Heart left ventricle (tissue), 16 donors: ENCODE data around the gene PARVG. TPM values are rescaled to one million over a fixed set of nuclear protein-coding genes. Genes with fewer than 3 reads are reported as not detected.

Experiments used
- ATAC-seq, 4 donors: fragments of 200-7000 bp; cut with Tn5 transposase; one replicate each; pipeline ENCODE4 v1.9.1; 2020 to 2022; ENCODE audit warnings: moderate library complexity in 4 of 4, mild to moderate bottlenecking in 3 of 4, moderate number of reproducible peaks in 1 of 4
- DNase-seq, 5 donors: peaks; one replicate each; pipeline ENCODE4 v3.0.0-alpha.2; 2020
- H3K27ac ChIP-seq, 12 donors: fragments of 200-600 bp; sonication (generic) in 4 of 12; one replicate each; pipeline versions ENCODE4 v1.5.0 to v1.8.0; 2016 to 2022; ENCODE audit warnings: mild to moderate bottlenecking in 2 of 12
- H3K27me3 ChIP-seq, 9 donors: fragments of 200-600 bp; sonication (generic) in 2 of 9; one replicate each; pipeline versions ENCODE4 v1.5.1 to v1.8.0; 2016 to 2022; ENCODE audit warnings: mild to moderate bottlenecking in 3 of 9
- H3K36me3 ChIP-seq, 9 donors: fragments of 200-600 bp; sonication (generic) in 2 of 9; one replicate each; pipeline versions ENCODE4 v1.5.0 to v1.8.0; 2018 to 2022; ENCODE audit warnings: mild to moderate bottlenecking in 2 of 9
- H3K4me1 ChIP-seq, 12 donors: fragments of 200-600 bp; sonication (generic) in 4 of 12; one replicate each; pipeline versions ENCODE4 v1.5.0 to v1.8.0; 2016 to 2022; ENCODE audit warnings: mild to moderate bottlenecking in 3 of 12
- H3K4me3 ChIP-seq, 12 donors: fragments of 200-600 bp; sonication (generic) in 4 of 12; one replicate each; pipeline versions ENCODE4 v1.5.0 to v1.8.0; 2017 to 2022; ENCODE audit warnings: mild to moderate bottlenecking in 9 of 12, moderate library complexity in 4 of 12
- H3K9me3 ChIP-seq, 12 donors: fragments of 200-600 bp; sonication (generic) in 4 of 12; one replicate each; pipeline versions ENCODE4 v1.5.0 to v1.8.0; 2016 to 2022; ENCODE audit warnings: mild to moderate bottlenecking in 1 of 12
- POLR2A ChIP-seq, 2 donors: fragments of 450-650 bp; IDR thresholded peaks; one replicate each; pipeline ENCODE4 v1.6.1; 2017; ENCODE audit warnings: antibody characterized with exemption in 2 of 2, mild to moderate bottlenecking in 2 of 2, moderate library complexity in 2 of 2
- WGBS, 4 donors: extraction: QIAGEN DNeasy Blood & Tissue Kit in 2 of 4; methylation state at CpG; one replicate each; pipeline versions ENCODE4 v1.1.5 to v1.1.7; 2013 to 2018; 5-methylcytosine and 5-hydroxymethylcytosine counted together
- intact Hi-C, 10 donors: fragments of 100-400 bp; cut with DNase I; formaldehyde crosslinking; loops; one replicate each; pipeline versions ENCODE4 v1.11.1 to v1.14.2; 2022
- polyA plus RNA-seq, 2 donors: library from polyadenylated mRNA; stranded (reverse); fragments of 200-250 nt; gene quantifications; one replicate each; pipeline ENCODE4 v1.2.3, GENCODE V29; 2013
- total RNA-seq, 9 donors: library from RNA; depleted of rRNA in 2 of 9; stranded (reverse); fragments of >200 nt in 2 of 9; fragmentation: NEBNext Ultra II Directional in 3 of 9; extraction: Animal tissue kit (Norgen Biotek cat#: 25700) in 3 of 9; gene quantifications; one replicate each; pipeline versions ENCODE4 v1.1.0 to v1.2.4, GENCODE V29; 2016 to 2023
- TF ChIP-seq, protein P1 (sequence below), 12 donors: fragments of 200-600 bp; sonication (generic) in 4 of 12; IDR thresholded peaks; one replicate each; pipeline versions ENCODE4 v1.5.0 to v1.8.0; 2018 to 2022; ENCODE audit warnings: antibody characterized with exemption in 12 of 12, mild to moderate bottlenecking in 5 of 12
- donor health status: ischemic (EF 13 %, LVEDD 7.1; RV severe dilation, severe dysfunction).
- donor health status: healthy with polysubstance abuse.
- donor health status: DM: no; HTN: yes; CAD: no.
- donor health status: DM: no; HTN: no; CAD: no.
- donor health status: ischemic (EF 25% LVEDD 6.9; RV normal size, moderate dysfunction).
- donor health status: ischemic (EF 25% LVEDD 5.7; RV mildly dilated, moderate dysfunction).
- donor health status: healthy.
- donor health status: DM: yes; HTN: yes; CAD: no.
- donor health status: ischemic (EF 35%, LVEDD 5.7; RV mildly dilated, moderate dysfunction).
- donor health status: nonischemic (EF 11% LVEDD 7.7; RV severe dilation, severe dysfunction).
- donor health status: DM: yes; HTN: yes; CAD: no.
- donor health status: PGD.
- donor health status: ischemic (EF 29% LVEDD 5.4; RV normal size, mild dysfunction).
- donor health status: nonischemic (EF 23%, LVEDD 6.1; RV moderate dilation, normal function).

PARVG gene
- total and polyA plus RNA-seq, 11 donors: 1.1 to 34.8 (median 2.2) TPM

DNA sequence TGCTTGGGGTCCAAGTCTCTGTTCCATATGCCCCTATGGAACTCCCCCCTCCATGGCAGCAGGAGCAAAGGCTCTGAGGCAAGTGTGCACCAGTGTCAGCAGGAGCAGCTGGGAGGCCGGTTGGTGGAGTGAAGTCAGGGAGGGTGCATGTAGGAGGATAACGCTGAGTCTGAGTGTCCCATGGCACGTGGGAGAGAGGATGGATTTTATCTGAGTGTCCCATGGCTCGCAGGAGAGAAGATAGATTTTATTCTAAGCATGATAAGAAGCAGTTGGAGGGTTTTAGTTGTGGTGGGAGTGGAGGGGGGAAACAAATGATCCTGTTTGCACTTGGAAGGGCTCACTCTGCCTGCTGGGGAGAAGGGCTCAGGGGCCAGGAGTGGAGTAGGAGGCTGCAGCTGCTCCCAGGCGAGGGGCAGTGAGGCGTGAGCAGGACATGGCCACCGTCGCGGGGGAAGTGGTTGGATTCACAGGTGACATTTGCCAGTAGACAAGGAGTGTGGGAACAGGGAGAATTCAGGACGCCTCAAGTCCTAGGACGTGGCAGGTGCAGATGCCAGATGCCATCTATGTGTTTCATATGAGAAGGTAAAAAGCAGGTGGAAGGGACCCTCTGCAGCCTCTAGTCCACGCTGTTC lies 33.6 kb upstream of the PARVG start:
- H3K27ac ChIP-seq: peak overlapping the region in 1 of 12 donors; percentile 66
- intact Hi-C loops: no loop called here
- TF ChIP-seq, protein P1, sequence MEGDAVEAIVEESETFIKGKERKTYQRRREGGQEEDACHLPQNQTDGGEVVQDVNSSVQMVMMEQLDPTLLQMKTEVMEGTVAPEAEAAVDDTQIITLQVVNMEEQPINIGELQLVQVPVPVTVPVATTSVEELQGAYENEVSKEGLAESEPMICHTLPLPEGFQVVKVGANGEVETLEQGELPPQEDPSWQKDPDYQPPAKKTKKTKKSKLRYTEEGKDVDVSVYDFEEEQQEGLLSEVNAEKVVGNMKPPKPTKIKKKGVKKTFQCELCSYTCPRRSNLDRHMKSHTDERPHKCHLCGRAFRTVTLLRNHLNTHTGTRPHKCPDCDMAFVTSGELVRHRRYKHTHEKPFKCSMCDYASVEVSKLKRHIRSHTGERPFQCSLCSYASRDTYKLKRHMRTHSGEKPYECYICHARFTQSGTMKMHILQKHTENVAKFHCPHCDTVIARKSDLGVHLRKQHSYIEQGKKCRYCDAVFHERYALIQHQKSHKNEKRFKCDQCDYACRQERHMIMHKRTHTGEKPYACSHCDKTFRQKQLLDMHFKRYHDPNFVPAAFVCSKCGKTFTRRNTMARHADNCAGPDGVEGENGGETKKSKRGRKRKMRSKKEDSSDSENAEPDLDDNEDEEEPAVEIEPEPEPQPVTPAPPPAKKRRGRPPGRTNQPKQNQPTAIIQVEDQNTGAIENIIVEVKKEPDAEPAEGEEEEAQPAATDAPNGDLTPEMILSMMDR (IDR thresholded peaks at IDR 0.05): no peak
- TF ChIP-seq POLR2A (IDR thresholded peaks at IDR 0.05): no peak
- no peaks in the 10 kb centered on the region for H3K27me3 ChIP-seq
- DNase-seq: no peak
- no peak for ATAC-seq
- no peaks in the 10 kb centered on the region for H3K9me3 ChIP-seq
- no peak overlapping the region for H3K4me3 ChIP-seq
- H3K4me1 ChIP-seq: peaks cover 0 to 49% (median 6%) of the 10 kb centered on the region in 12 donors
- H3K36me3 ChIP-seq: peaks cover 0 to 37% (median 23%) of the 10 kb centered on the region in 9 donors
- WGBS, 4 donors: 79 to 84% (median 83%) methylated on average over 12 of the region's 12 CpGs

DNA sequence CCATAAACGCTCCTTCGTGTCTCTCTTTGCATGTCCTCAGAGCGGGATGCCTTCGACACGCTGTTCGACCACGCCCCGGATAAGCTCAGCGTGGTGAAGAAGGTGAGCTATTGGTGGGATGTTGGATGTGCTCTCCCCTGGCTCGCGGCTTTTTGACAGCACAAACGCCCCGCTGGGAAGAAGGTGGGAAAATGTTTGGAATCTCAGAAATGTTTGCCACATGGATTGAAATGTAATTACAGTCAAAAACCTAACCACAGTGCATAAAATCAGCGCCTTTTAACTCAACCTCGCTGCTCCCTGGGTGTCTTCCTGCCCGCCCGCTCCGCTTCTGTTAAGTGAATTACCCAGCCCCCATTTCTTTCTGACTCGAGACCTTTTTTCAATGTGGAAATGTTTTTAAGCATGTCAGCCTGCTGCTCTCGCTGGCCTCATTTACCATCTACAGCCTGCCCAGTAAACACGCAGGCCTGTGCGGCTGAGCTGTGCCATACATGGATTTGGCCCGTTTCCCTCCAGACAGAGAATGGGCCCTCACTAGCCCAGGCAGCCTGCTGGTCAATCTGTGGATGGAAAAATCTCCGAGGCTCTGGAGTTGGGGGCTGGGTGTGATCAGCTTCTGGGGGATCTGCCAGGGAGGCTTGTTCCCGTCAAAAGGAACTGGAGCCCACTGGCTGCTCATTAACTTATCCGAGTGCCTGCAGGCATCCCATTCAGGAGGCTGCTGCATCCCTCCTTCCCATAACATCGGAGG lies 32.7 kb upstream of the PARVG start:
- TF ChIP-seq POLR2A (IDR thresholded peaks at IDR 0.05): no peak
- TF ChIP-seq, protein P1 (IDR thresholded peaks at IDR 0.05): no peak
- intact Hi-C loops: no loop called here

DNA sequence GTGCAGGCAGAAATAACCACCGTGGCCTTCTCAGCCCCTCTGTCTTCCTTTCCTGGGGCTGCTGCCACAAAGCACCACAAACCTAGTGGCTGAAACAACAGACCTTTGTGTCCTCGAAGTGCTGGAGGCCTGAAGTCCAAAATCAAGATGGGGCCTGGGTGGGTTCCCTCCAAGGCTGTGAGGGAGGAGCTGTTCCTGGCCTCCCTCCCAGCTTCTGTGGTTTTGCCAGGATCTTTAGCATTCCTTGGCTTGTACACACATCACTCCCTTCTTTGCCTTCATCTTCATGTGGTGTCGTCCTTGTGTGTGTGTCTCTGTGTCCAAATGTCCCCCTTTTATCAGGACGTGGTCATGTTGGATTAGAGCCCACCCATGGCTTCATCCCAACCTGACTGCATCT lies 29.0 kb upstream of the PARVG start:
- DNase-seq: no peak
- peaks cover 0 to 47% (median 21%) of the 10 kb centered on the region in 9 donors for H3K36me3 ChIP-seq
- WGBS, 4 donors: 70 to 73% (median 71%) methylated on average over 4 of the region's 4 CpGs
- no peak for TF ChIP-seq POLR2A (IDR thresholded peaks at IDR 0.05)
- TF ChIP-seq, protein P1 (IDR thresholded peaks at IDR 0.05): no peak
- no peak overlapping the region for H3K4me3 ChIP-seq
- no peak for ATAC-seq
- no peaks in the 10 kb centered on the region for H3K27me3 ChIP-seq
- no peak overlapping the region for H3K27ac ChIP-seq
- H3K4me1 ChIP-seq: peaks cover 0 to 11% (median 0%) of the 10 kb centered on the region in 12 donors
- no peaks in the 10 kb centered on the region for H3K9me3 ChIP-seq
- intact Hi-C loops: no loop called here

More for the DNA sequence above, 32.7 kb upstream of the PARVG start:
- no peak for ATAC-seq
- Histone ChIP-seq H3K27me3 (no peaks in the 10 kb centered on the region), H3K4me1 (peaks cover 0 to 43% (median 6%) of the 10 kb centered on the region in 12 donors), H3K27ac (peak overlapping the region in 1 of 12 donors; percentile 66), H3K4me3 (no peak overlapping the region), H3K36me3 (peaks cover 0 to 41% (median 26%) of the 10 kb centered on the region in 9 donors), H3K9me3 (no peaks in the 10 kb centered on the region)
- DNase-seq: no peak
- 74 to 80% (median 78%) methylated on average over 25 to 27 of the region's 27 CpGs for WGBS, 4 donors

DNA sequence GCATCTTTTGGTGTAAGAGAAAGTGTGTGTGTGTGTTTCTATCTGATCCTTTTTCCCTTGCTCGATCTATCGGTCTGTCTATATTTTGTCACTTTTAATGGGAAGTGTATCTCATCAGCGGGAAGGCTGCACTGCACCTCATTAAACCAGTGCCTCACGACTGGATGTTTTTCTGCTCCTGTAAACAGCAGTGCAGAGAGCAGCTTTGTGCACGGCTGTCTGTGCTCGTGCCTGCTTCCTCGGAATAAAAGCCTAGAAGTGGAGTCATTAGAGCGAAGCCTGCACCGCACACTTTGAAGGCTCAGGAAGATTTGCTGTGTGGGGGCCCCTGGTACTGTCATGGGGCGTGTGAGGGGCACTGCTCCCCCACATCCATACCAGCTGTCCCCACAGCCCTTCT lies 27.0 kb upstream of the PARVG start:
- Histone ChIP-seq H3K36me3 (peaks cover 0 to 61% (median 41%) of the 10 kb centered on the region in 9 donors), H3K27ac (no peak overlapping the region), H3K4me3 (no peak overlapping the region), H3K27me3 (no peaks in the 10 kb centered on the region), H3K9me3 (no peaks in the 10 kb centered on the region), H3K4me1 (no peaks in the 10 kb centered on the region)
- DNase-seq (no peak), ATAC-seq (no peak)
- WGBS, 4 donors: 92 to 93% (median 92%) methylated on average over 10 of the region's 10 CpGs
- TF ChIP-seq, protein P1 (IDR thresholded peaks at IDR 0.05): no peak
- no peak for TF ChIP-seq POLR2A (IDR thresholded peaks at IDR 0.05)
- intact Hi-C loops: no loop called here
